Keratinocyte (primary cell): ENCODE results near the gene ESRRB. TPM values are rescaled to one million over a fixed set of nuclear protein-coding genes. Genes with fewer than 3 reads are reported as not detected.

Experiments
- DNase-seq: peaks from one replicate; pipeline ENCODE4 v3.0.0-alpha.2; 2011; ENCODE audit warnings: low read depth, missing footprints, low spot score
- FAIRE-seq: peaks from 2 replicates; lab custom pipeline; 2011; peaks lifted over from hg19 to GRCh38; lab: Jason Lieb, UNC
- H2AFZ ChIP-seq: 2 replicates; pipeline ENCODE4 v1.6.0; 2012; ENCODE audit warnings: low read length, control low read depth, inconsistent platforms; ENCODE audit not compliant: control insufficient read depth
- H3K27ac ChIP-seq: 2 replicates; pipeline ENCODE4 v1.5.1; 2011; ENCODE audit warnings: low read length; ENCODE audit not compliant: control insufficient read depth, insufficient read depth
- H3K27me3 ChIP-seq: 3 replicates; pipeline ENCODE4 v1.6.0; 2011; ENCODE audit warnings: low read length; ENCODE audit not compliant: control insufficient read depth, insufficient read depth; ENCODE audit errors: extremely low read depth
- H3K36me3 ChIP-seq, 2 experiments: 2 replicates in 1 of 2; 3 replicates in 1 of 2; pipeline ENCODE4 v1.5.1; 2011; ENCODE audit warnings: low read length in 2 of 2, mild to moderate bottlenecking in 1 of 2; ENCODE audit not compliant: control insufficient read depth in 2 of 2, insufficient read depth in 2 of 2; ENCODE audit errors: extremely low read depth in 1 of 2
- H3K4me1 ChIP-seq: 3 replicates; pipeline ENCODE4 v1.5.1; 2011; ENCODE audit warnings: low read length; ENCODE audit not compliant: control insufficient read depth, insufficient read depth; ENCODE audit errors: extremely low read depth
- H3K4me2 ChIP-seq: 3 replicates; pipeline ENCODE4 v1.6.0; 2011; ENCODE audit warnings: low read depth, low read length; ENCODE audit not compliant: control insufficient read depth, insufficient read depth; ENCODE audit errors: extremely low read depth
- H3K4me3 ChIP-seq, 3 experiments: fragments of 200-600 bp in 1 of 3; sonication (generic) in 1 of 3; 2 replicates in 2 of 3; 3 replicates in 1 of 3; pipeline ENCODE4 v1.5.1; 2011 to 2016; ENCODE audit warnings: low read length in 3 of 3, mild to moderate bottlenecking in 3 of 3, control low read depth in 2 of 3, inconsistent platforms in 1 of 3, low read depth in 1 of 3, mixed read lengths in 1 of 3, mixed run types in 1 of 3, moderate library complexity in 1 of 3; ENCODE audit not compliant: control insufficient read depth in 2 of 3, insufficient read depth in 2 of 3; ENCODE audit errors: extremely low read depth in 1 of 3
- H3K79me2 ChIP-seq: 2 replicates; pipeline ENCODE4 v1.6.0; 2012; ENCODE audit warnings: low read length; ENCODE audit not compliant: control insufficient read depth, insufficient read depth
- H3K9ac ChIP-seq: 3 replicates; pipeline ENCODE4 v1.6.0; 2011; ENCODE audit warnings: low read length; ENCODE audit not compliant: control insufficient read depth, insufficient read depth; ENCODE audit errors: extremely low read depth
- H3K9me1 ChIP-seq: 3 replicates; pipeline ENCODE4 v1.6.0; 2011; ENCODE audit warnings: low read length; ENCODE audit not compliant: control insufficient read depth, insufficient read depth; ENCODE audit errors: extremely low read depth
- H3K9me3 ChIP-seq: 2 replicates; pipeline ENCODE4 v1.5.1; 2012; ENCODE audit warnings: low read depth, low read length; ENCODE audit not compliant: control insufficient read depth
- H4K20me1 ChIP-seq: 3 replicates; pipeline ENCODE4 v1.6.0; 2011; ENCODE audit warnings: low read length; ENCODE audit not compliant: control insufficient read depth, insufficient read depth; ENCODE audit errors: extremely low read depth
- EZH2 ChIP-seq: IDR thresholded peaks from one replicate; pipeline ENCODE4 v1.6.1; 2012; ENCODE audit warnings: inconsistent platforms, mild to moderate bottlenecking, low read length, moderate library complexity
- dilution Hi-C: fragments of 300-500 bp; cut with MboI; formaldehyde crosslinking; loops from one replicate; pipeline ENCODE4 v1.7.0; 2020; ENCODE audit warnings: low sequenced_read_pairs; ENCODE audit not compliant: extremely low pct_ligation_motif_present
- polyA plus RNA-seq, 5 experiments: library from polyadenylated mRNA; depleted of rRNA in 3 of 5; stranded (reverse) in 3 of 5; stranded (forward) in 1 of 5; unstranded in 1 of 5; fragments of >200 nt; gene quantifications; 1 replicate in 1 of 5; 2 replicates in 3 of 5; 3 replicates in 1 of 5; pipeline versions ENCODE4 v1.2.1 to v1.2.3, GENCODE V29; 2011 to 2012; ENCODE audit warnings: missing spikeins in 2 of 5, low read depth in 1 of 5, low replicate concordance in 1 of 5
- TF ChIP-seq, protein P1 (sequence below), 3 experiments: IDR thresholded peaks in 1 of 3; conservative IDR thresholded peaks in 1 of 3; optimal IDR thresholded peaks in 1 of 3; 2 replicates in 2 of 3; 3 replicates in 1 of 3; pipeline versions ENCODE3 to v1.5.1; 2011; ENCODE audit warnings: low read length in 3 of 3, mild to moderate bottlenecking in 3 of 3, moderate library complexity in 2 of 3, control low read depth in 1 of 3, inconsistent platforms in 1 of 3; ENCODE audit not compliant: insufficient read depth in 2 of 3; ENCODE audit errors: extremely low read depth in 1 of 3

The ESRRB gene
- polyA plus RNA-seq, 1 donor (not counting 4 experiments of a cell fraction or from before 2014, with no cell fraction given): 0.01 TPM

DNA sequence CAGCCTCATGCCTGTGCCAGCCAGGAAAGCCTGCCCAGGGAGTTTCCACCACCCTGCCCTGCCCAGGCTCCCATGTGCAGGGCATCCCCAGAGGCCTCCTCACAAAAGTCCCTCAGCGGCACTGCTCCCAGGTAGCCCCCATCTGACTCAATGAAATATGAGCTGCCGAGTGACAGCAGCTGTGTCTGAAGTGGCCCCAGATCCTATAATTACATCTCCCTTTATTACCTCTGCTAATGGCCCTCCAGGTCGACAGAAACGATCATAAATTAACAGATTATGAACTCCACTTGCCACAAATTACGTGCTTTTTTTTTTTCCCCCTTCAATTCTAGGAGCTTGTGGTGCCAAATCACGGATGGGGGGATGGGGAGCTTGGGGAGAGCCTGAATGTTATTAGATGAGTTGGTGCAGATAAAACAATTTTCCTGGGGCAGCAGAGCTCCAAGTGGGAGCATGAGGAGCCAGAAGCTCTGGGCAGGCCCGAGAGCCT lies 110.4 kb downstream of the ESRRB start:
- TF ChIP-seq, protein P1, sequence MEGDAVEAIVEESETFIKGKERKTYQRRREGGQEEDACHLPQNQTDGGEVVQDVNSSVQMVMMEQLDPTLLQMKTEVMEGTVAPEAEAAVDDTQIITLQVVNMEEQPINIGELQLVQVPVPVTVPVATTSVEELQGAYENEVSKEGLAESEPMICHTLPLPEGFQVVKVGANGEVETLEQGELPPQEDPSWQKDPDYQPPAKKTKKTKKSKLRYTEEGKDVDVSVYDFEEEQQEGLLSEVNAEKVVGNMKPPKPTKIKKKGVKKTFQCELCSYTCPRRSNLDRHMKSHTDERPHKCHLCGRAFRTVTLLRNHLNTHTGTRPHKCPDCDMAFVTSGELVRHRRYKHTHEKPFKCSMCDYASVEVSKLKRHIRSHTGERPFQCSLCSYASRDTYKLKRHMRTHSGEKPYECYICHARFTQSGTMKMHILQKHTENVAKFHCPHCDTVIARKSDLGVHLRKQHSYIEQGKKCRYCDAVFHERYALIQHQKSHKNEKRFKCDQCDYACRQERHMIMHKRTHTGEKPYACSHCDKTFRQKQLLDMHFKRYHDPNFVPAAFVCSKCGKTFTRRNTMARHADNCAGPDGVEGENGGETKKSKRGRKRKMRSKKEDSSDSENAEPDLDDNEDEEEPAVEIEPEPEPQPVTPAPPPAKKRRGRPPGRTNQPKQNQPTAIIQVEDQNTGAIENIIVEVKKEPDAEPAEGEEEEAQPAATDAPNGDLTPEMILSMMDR (optimal IDR thresholded peaks at IDR 0.05 in 1 of 3, IDR thresholded peaks at IDR 0.05 in 1 of 3, conservative IDR thresholded peaks at IDR 0.05 in 1 of 3; ENCODE audit: extremely low read depth in 1 of 3, insufficient read depth in 2 of 3, low read length in 3 of 3): no peak
- TF ChIP-seq EZH2: no peak
- Histone ChIP-seq H3K4me1 (no peaks in the 10 kb centered on the region), H4K20me1 (no peaks in the 10 kb centered on the region), H3K4me3 (no peak overlapping the region), H3K4me2 (no peak overlapping the region), H3K27me3 (peaks cover 5% of the 10 kb centered on the region), H3K27ac (no peak overlapping the region), H3K79me2 (no peaks in the 10 kb centered on the region), H3K9ac (no peak overlapping the region), H2AFZ (no peak overlapping the region), H3K36me3 (no peaks in the 10 kb centered on the region), H3K9me3 (no peaks in the 10 kb centered on the region), H3K9me1 (no peaks in the 10 kb centered on the region)
- FAIRE-seq (no peak), DNase-seq (no peak)
- dilution Hi-C loops: no loop called here

DNA sequence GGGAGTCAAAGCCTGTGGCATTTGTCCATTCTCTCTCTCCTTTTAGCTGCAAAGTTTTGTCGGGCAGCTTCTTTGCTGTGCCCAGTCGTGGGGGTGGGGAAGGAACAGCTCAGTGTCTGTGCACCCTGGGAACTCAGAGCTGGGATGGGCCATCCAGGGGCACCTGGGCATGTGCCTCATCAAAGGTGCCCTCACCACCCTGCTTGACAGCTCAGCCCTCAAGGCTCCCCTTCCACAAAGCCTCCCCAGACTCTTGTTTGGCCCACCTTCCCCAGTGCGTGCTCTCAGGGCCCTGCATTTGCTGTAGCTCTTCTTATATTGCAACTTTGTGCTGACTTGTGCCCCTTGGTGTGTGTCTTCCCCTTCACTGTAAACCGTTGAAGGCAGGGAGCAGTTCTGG lies 112.6 kb downstream of the ESRRB start:
- TF ChIP-seq, protein P1 (optimal IDR thresholded peaks at IDR 0.05 in 1 of 3, IDR thresholded peaks at IDR 0.05 in 1 of 3, conservative IDR thresholded peaks at IDR 0.05 in 1 of 3; ENCODE audit: extremely low read depth in 1 of 3, insufficient read depth in 2 of 3, low read length in 3 of 3): no peak
- TF ChIP-seq EZH2: no peak
- no peak overlapping the region for H3K4me3 ChIP-seq
- H3K9me1 ChIP-seq: no peaks in the 10 kb centered on the region
- FAIRE-seq (no peak), DNase-seq (no peak)
- no peak overlapping the region for H3K27ac ChIP-seq
- dilution Hi-C loops: no loop called here
- H3K4me1 ChIP-seq: no peaks in the 10 kb centered on the region
- no peak overlapping the region for H2AFZ ChIP-seq
- H3K27me3 ChIP-seq: peaks cover 5% of the 10 kb centered on the region
- H3K9me3 ChIP-seq: no peaks in the 10 kb centered on the region
- no peaks in the 10 kb centered on the region for H4K20me1 ChIP-seq
- H3K79me2 ChIP-seq: no peaks in the 10 kb centered on the region
- no peak overlapping the region for H3K9ac ChIP-seq
- no peak overlapping the region for H3K4me2 ChIP-seq
- H3K36me3 ChIP-seq: no peaks in the 10 kb centered on the region
